BLaER1 (cell line): Measurements from ENCODE around the gene GIMAP6.
"Not testable (repeated sequence)": the region's sequence is repeated elsewhere in the genome, so short reads cannot be mapped to it uniquely, and the experiment has no call there.

Source experiments
- H3K27ac ChIP-seq: shearing (Covaris generic); formaldehyde crosslinking; 2 replicates; pipeline ENCODE4 v1.8.1; 2022
- H3K27me3 ChIP-seq: shearing (Covaris generic); formaldehyde crosslinking; 2 replicates; pipeline ENCODE4 v1.8.1; 2022
- H3K36me3 ChIP-seq: shearing (Covaris generic); formaldehyde crosslinking; 2 replicates; pipeline ENCODE4 v1.8.1; 2022
- H3K4me1 ChIP-seq: shearing (Covaris generic); formaldehyde crosslinking; 2 replicates; pipeline ENCODE4 v1.8.1; 2022
- H3K4me2 ChIP-seq: shearing (Covaris generic); formaldehyde crosslinking; 2 replicates; pipeline ENCODE4 v1.8.1; 2022
- H3K4me3 ChIP-seq: shearing (Covaris generic); formaldehyde crosslinking; 2 replicates; pipeline ENCODE4 v1.8.1; 2022
- H3K9ac ChIP-seq: shearing (Covaris generic); formaldehyde crosslinking; 2 replicates; pipeline ENCODE4 v1.8.1; 2022
- H3K9me3 ChIP-seq: shearing (Covaris generic); formaldehyde crosslinking; 2 replicates; pipeline ENCODE4 v1.8.1; 2022
- H4K20me1 ChIP-seq: shearing (Covaris generic); formaldehyde crosslinking; 2 replicates; pipeline ENCODE4 v1.8.1; 2022
- Cebpa-rat ChIP-seq: shearing (Covaris generic); IDR thresholded peaks from 2 replicates; pipeline ENCODE4 v1.8.1; 2022

Gene GIMAP6

GRCh38 chr7:150586785-150587152 is 45.4 kb downstream of the GIMAP6 start:
- TF ChIP-seq Cebpa-rat: no peak
- H4K20me1 ChIP-seq: no peaks in the 10 kb centered on the region
- H3K4me2 ChIP-seq: no peak overlapping the region
- H3K4me3 ChIP-seq: no peak overlapping the region
- H3K27me3 ChIP-seq: no peaks in the 10 kb centered on the region
- peaks cover 7% of the 10 kb centered on the region for H3K4me1 ChIP-seq
- peaks cover 10% of the 10 kb centered on the region for H3K9me3 ChIP-seq
- H3K9ac ChIP-seq: no peak overlapping the region
- no peak overlapping the region for H3K27ac ChIP-seq
- H3K36me3 ChIP-seq: no peaks in the 10 kb centered on the region

DNA sequence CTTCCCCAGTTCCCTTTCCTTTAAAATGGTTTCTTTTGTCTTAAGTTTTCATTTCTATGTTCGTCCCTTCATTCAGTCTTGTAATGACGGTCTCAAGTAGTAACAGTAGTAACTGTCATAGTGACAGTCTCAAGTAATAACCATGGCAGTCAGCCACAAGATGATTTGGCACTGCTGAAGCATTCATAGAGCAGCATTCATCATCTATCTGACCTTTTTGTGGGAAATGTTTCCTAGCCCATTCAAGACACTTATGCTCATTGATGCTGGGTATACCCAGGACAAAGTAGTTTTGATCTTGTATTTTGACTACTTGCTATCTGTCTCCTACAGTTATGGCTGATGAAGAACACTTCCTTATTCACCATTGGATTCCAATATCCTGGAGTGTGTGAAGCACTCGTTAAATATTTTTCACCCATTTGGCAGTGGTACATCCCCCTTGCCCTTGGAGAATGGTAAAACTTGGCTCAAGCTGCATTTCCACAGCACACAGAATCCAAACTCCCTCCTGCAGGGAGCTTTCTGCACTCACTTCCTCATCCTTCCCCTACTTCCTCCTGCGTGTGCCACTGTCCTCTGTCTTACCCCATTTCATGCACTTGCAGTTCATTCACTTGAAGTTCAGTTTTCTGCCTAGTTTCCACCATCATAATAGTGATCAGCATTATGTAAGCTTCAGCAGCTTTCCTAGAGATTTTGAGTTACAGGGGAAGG is 46.0 kb downstream of the GIMAP6 start:
- Histone ChIP-seq H3K36me3 (no peaks in the 10 kb centered on the region), H3K4me2 (no peak overlapping the region), H4K20me1 (no peaks in the 10 kb centered on the region), H3K4me1 (peaks cover 7% of the 10 kb centered on the region), H3K27ac (no peak overlapping the region), H3K9ac (no peak overlapping the region), H3K27me3 (no peaks in the 10 kb centered on the region), H3K4me3 (no peak overlapping the region), H3K9me3 (peaks cover 7% of the 10 kb centered on the region)
- no peak for TF ChIP-seq Cebpa-rat

DNA sequence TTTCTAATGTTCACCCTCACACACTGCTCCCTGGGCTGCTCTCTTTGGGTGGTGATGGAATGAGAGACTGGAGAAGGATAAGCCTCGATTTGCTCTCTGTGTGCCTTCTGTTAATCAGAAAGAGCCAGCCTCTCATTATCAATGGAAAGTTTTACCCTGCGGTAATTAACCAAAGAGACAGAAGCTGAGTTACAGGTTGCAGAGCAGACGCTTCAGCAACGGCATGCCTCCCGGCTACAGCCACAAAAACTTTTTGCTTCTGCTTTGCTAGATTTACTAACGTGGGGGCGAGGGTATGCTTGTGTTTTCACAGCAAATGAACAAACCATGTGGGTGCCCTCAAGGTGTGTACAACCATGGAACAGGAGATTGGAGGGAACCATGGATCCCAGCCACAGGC is 47.0 kb downstream of the GIMAP6 start:
- Histone ChIP-seq H3K27me3 (no peaks in the 10 kb centered on the region), H3K36me3 (no peaks in the 10 kb centered on the region), H3K4me3 (no peak overlapping the region), H3K27ac (no peak overlapping the region), H3K9ac (no peak overlapping the region), H3K4me2 (no peak overlapping the region), H3K4me1 (peaks cover 7% of the 10 kb centered on the region), H4K20me1 (no peaks in the 10 kb centered on the region), H3K9me3 (peaks cover 12% of the 10 kb centered on the region; the same call in 1 of the 2 replicates)
- TF ChIP-seq Cebpa-rat: no peak

GRCh38 chr7:150580638-150581394 is 51.4 kb downstream of the GIMAP6 start:
- no peaks in the 10 kb centered on the region for H3K4me1 ChIP-seq
- no peak overlapping the region for H3K4me2 ChIP-seq
- H3K9me3 ChIP-seq: peaks cover 15% of the 10 kb centered on the region; the same call in 1 of the 2 replicates
- H4K20me1 ChIP-seq: no peaks in the 10 kb centered on the region
- H3K9ac ChIP-seq: no peak overlapping the region
- H3K27me3 ChIP-seq: no peaks in the 10 kb centered on the region
- TF ChIP-seq Cebpa-rat: no peak
- no peak overlapping the region for H3K4me3 ChIP-seq
- H3K36me3 ChIP-seq: no peaks in the 10 kb centered on the region
- no peak overlapping the region for H3K27ac ChIP-seq

GRCh38 chr7:150579979-150580637 is 52.1 kb downstream of the GIMAP6 start:
- not testable (repeated sequence) for H3K27ac ChIP-seq, H4K20me1 ChIP-seq, H3K4me1 ChIP-seq, H3K9ac ChIP-seq, H3K4me2 ChIP-seq, H3K36me3 ChIP-seq, H3K27me3 ChIP-seq, H3K4me3 ChIP-seq
- H3K9me3 ChIP-seq: peaks cover 17% of the 10 kb centered on the region; the same call in 1 of the 2 replicates
